Activated naive CD8-positive, alpha-beta T cell treated with anti-CD3 and anti-CD28 coated beads, Interleukin-2, amount 10 ng/mL, durations not matched to agents 7 days and 5 days (primary cell): Measurements from ENCODE around the gene CILP. TPM values are rescaled to one million over a fixed set of nuclear protein-coding genes. Genes with fewer than 3 reads are reported as not detected.
"Not testable (repeated sequence)": the region's sequence is repeated elsewhere in the genome, so short reads cannot be mapped to it uniquely, and the experiment has no call there.

Source experiments
- ATAC-seq: fragments of 150-1000 bp; cut with Tn5 transposase; one replicate; pipeline ENCODE4 v1.10.0; 2021; ENCODE audit warnings: low read depth, moderate library complexity
- POLR2A ChIA-PET: fragments of 350-600 bp; sonication (Branson Sonifier 250); formaldehyde crosslinking; loops from one replicate; lab custom pipeline; 2021; ENCODE audit warnings: antibody characterized with exemption; lab: Charles Lee
- DNase-seq: peaks from one replicate; pipeline ENCODE4 v3.0.0; 2021
- H3K27ac Mint-ChIP-seq: one replicate; pipeline ENCODE4 v1.8.0; 2022; ENCODE audit warnings: mild to moderate bottlenecking, mixed read lengths
- H3K27me3 Mint-ChIP-seq: one replicate; pipeline ENCODE4 v1.8.0; 2022; ENCODE audit warnings: mild to moderate bottlenecking, moderate library complexity, mixed read lengths
- H3K36me3 Mint-ChIP-seq: one replicate; pipeline ENCODE4 v1.8.0; 2021; ENCODE audit warnings: mild to moderate bottlenecking, mixed read lengths
- H3K4me1 Mint-ChIP-seq: one replicate; pipeline ENCODE4 v1.8.0; 2021; ENCODE audit warnings: mixed read lengths
- H3K4me3 Mint-ChIP-seq: one replicate; pipeline ENCODE4 v1.8.0; 2022; ENCODE audit warnings: mild to moderate bottlenecking, moderate library complexity, mixed read lengths
- H3K9me3 Mint-ChIP-seq: one replicate; pipeline ENCODE4 v1.8.0; 2021; ENCODE audit warnings: mixed read lengths
- total RNA-seq, 2 experiments: library from RNA; stranded (reverse); gene quantifications; one replicate each; pipeline ENCODE4 v1.2.3, GENCODE V29; 2021

Gene CILP
- total RNA-seq, 2 experiments from 2014 or later, result 0.17 TPM

- H3K4me1 Mint-ChIP-seq, result no peaks in the 10 kb centered on the region
- H3K9me3 Mint-ChIP-seq, result no peaks in the 10 kb centered on the region
- H3K36me3 Mint-ChIP-seq, result no peaks in the 10 kb centered on the region
- H3K27ac Mint-ChIP-seq, result no peak overlapping the region
- ATAC-seq (no peak), DNase-seq (no peak)
- POLR2A ChIA-PET, result interaction anchor here (0.9 kb wide), 1 partner anchor 103 kb away, joined by 4 read pairs; the partner anchor contains the start of gene RNU5B-1
- no peak overlapping the region for H3K4me3 Mint-ChIP-seq
- H3K27me3 Mint-ChIP-seq, result peaks cover 5% of the 10 kb centered on the region
Measured at GRCh38 chr15:65201918-65202317, 9.4 kb downstream of the CILP start.

GRCh38 chr15:65198571-65198970 lies 12.7 kb downstream of the CILP start:
- H3K4me3 Mint-ChIP-seq, result no peak overlapping the region
- peaks cover 5% of the 10 kb centered on the region for H3K27me3 Mint-ChIP-seq
- no peaks in the 10 kb centered on the region for H3K9me3 Mint-ChIP-seq
- H3K36me3 Mint-ChIP-seq, result no peaks in the 10 kb centered on the region
- DNase-seq (no peak), ATAC-seq (no peak)
- peaks cover 1% of the 10 kb centered on the region for H3K4me1 Mint-ChIP-seq
- POLR2A ChIA-PET, result no interaction called here
- no peak overlapping the region for H3K27ac Mint-ChIP-seq

- DNase-seq, result no peak
- Mint-ChIP-seq H3K4me1 (peaks cover 3% of the 10 kb centered on the region), H3K4me3 (no peak overlapping the region), H3K36me3 (no peaks in the 10 kb centered on the region), H3K9me3 (no peaks in the 10 kb centered on the region), H3K27ac (no peak overlapping the region), H3K27me3 (peaks cover 5% of the 10 kb centered on the region)
- POLR2A ChIA-PET, result no interaction called here
- ATAC-seq, result no peak
Measured at GRCh38 chr15:65197337-65197645, 14.0 kb downstream of the CILP start.

GRCh38 chr15:65196637-65197336 lies 14.5 kb downstream of the CILP start:
- POLR2A ChIA-PET, result no interaction called here
- no peak for ATAC-seq

GRCh38 chr15:65195548-65195923 lies 15.7 kb downstream of the CILP start:
- peaks cover 5% of the 10 kb centered on the region for H3K27me3 Mint-ChIP-seq
- no peaks in the 10 kb centered on the region for H3K36me3 Mint-ChIP-seq
- POLR2A ChIA-PET, result interaction anchor here (2.0 kb wide), 1 partner anchor 10 kb away, joined by 8 read pairs; the partner anchor contains the start of gene CLPX
- ATAC-seq (no peak), DNase-seq (no peak)
- H3K4me3 Mint-ChIP-seq, result no peak overlapping the region
- H3K4me1 Mint-ChIP-seq, result peaks cover 3% of the 10 kb centered on the region
- H3K27ac Mint-ChIP-seq, result no peak overlapping the region
- no peaks in the 10 kb centered on the region for H3K9me3 Mint-ChIP-seq

More at GRCh38 chr15:65196637-65197336, 14.5 kb downstream of the CILP start:
- no peaks in the 10 kb centered on the region for H3K9me3 Mint-ChIP-seq
- DNase-seq, result no peak
- H3K27ac Mint-ChIP-seq, result no peak overlapping the region
- no peaks in the 10 kb centered on the region for H3K36me3 Mint-ChIP-seq
- H3K4me1 Mint-ChIP-seq, result peaks cover 3% of the 10 kb centered on the region
- H3K27me3 Mint-ChIP-seq, result peaks cover 5% of the 10 kb centered on the region
- H3K4me3 Mint-ChIP-seq, result no peak overlapping the region

GRCh38 chr15:65194826-65195547 lies 16.3 kb downstream of the CILP start:
- H3K27me3 Mint-ChIP-seq, result peaks cover 2% of the 10 kb centered on the region
- no peaks in the 10 kb centered on the region for H3K9me3 Mint-ChIP-seq
- H3K4me1 Mint-ChIP-seq, result peaks cover 3% of the 10 kb centered on the region
- no peak overlapping the region for H3K4me3 Mint-ChIP-seq
- H3K36me3 Mint-ChIP-seq, result no peaks in the 10 kb centered on the region
- DNase-seq (no peak), ATAC-seq (no peak)
- POLR2A ChIA-PET, result interaction anchor here (1.0 to 2.0 kb wide), 2 partner anchors 9 to 110 kb away, joined by 3 to 8 read pairs; partner anchors contain the start of genes CLPX and RNU5B-1
- no peak overlapping the region for H3K27ac Mint-ChIP-seq

- Mint-ChIP-seq H3K36me3 (no peaks in the 10 kb centered on the region), H3K4me1 (peaks cover 4% of the 10 kb centered on the region)
Measured at GRCh38 chr15:65192016-65192415, 19.3 kb downstream of the CILP start.

GRCh38 chr15:65189102-65189740 lies 22.1 kb downstream of the CILP start:
- peaks cover 8% of the 10 kb centered on the region for H3K4me1 Mint-ChIP-seq
- DNase-seq (no peak), ATAC-seq (no peak)

More at GRCh38 chr15:65192016-65192415, 19.3 kb downstream of the CILP start:
- DNase-seq (no peak), ATAC-seq (no peak)
- Mint-ChIP-seq H3K9me3 (no peaks in the 10 kb centered on the region), H3K27ac (no peak overlapping the region), H3K27me3 (peaks cover 2% of the 10 kb centered on the region), H3K4me3 (no peak overlapping the region)
- POLR2A ChIA-PET, result interaction anchor here (0.5 kb wide), 1 partner anchor 66 kb away, joined by 7 read pairs; no protein-coding TSS in a partner anchor

GRCh38 chr15:65188472-65188871 lies 22.8 kb downstream of the CILP start:
- not testable (repeated sequence) for H3K9me3 Mint-ChIP-seq, H3K27ac Mint-ChIP-seq, ATAC-seq, DNase-seq, H3K36me3 Mint-ChIP-seq, H3K4me3 Mint-ChIP-seq, H3K4me1 Mint-ChIP-seq, H3K27me3 Mint-ChIP-seq
- POLR2A ChIA-PET, result interaction anchor here (0.7 to 0.9 kb wide), 2 partner anchors 97 to 1190 kb away, joined by 3 read pairs; no protein-coding TSS in a partner anchor

More at GRCh38 chr15:65189102-65189740, 22.1 kb downstream of the CILP start:
- Mint-ChIP-seq H3K4me3 (no peak overlapping the region), H3K9me3 (no peaks in the 10 kb centered on the region), H3K27ac (no peak overlapping the region), H3K36me3 (no peaks in the 10 kb centered on the region), H3K27me3 (peaks cover 2% of the 10 kb centered on the region)
- POLR2A ChIA-PET, result interaction anchor here (0.9 to 1.3 kb wide), 2 partner anchors 97 to 115 kb away, joined by 3 read pairs; partner anchors contain the start of gene RNU5B-1

- ATAC-seq (peak; percentile 97), DNase-seq (peak; percentile 88)
- no peaks in the 10 kb centered on the region for H3K27me3 Mint-ChIP-seq
- H3K4me3 Mint-ChIP-seq, result peak within 1 kb of the TSS; percentile 99
- peaks cover 21% of the 10 kb centered on the region for H3K4me1 Mint-ChIP-seq
- no peaks in the 10 kb centered on the region for H3K9me3 Mint-ChIP-seq
- peaks cover 5% of the 10 kb centered on the region for H3K36me3 Mint-ChIP-seq
- POLR2A ChIA-PET, result interaction anchor here (0.5 to 3.4 kb wide), 12 partner anchors 10 to 742 kb away, joined by 3 to 49 read pairs (median 6); partner anchors contain the start of genes PARP16, PDCD7 and RNU5B-1
- H3K27ac Mint-ChIP-seq, result peak within 1 kb of the TSS; percentile 92
Measured at GRCh38 chr15:65184868-65185717, 26.2 kb downstream of the CILP start, which contains the start of gene CLPX. CLPX (minus strand) TSS chr15:65185342; CDS start chr15:65185153, 189 bp downstream.

- H3K4me1 Mint-ChIP-seq, result peaks cover 21% of the 10 kb centered on the region
- peaks cover 5% of the 10 kb centered on the region for H3K36me3 Mint-ChIP-seq
- no peaks in the 10 kb centered on the region for H3K27me3 Mint-ChIP-seq
- POLR2A ChIA-PET, result interaction anchor here (0.6 to 3.4 kb wide), 5 partner anchors 102 to 332 kb away, joined by 3 to 49 read pairs (median 13); partner anchors contain the start of genes PARP16 and RNU5B-1
- peak overlapping the region; percentile 99 for H3K4me3 Mint-ChIP-seq
- peak; percentile 13 for ATAC-seq
- peak; percentile 68 for DNase-seq
- peak overlapping the region; percentile 92 for H3K27ac Mint-ChIP-seq
- no peaks in the 10 kb centered on the region for H3K9me3 Mint-ChIP-seq
Measured at GRCh38 chr15:65184305-65184867, 26.9 kb downstream of the CILP start.

- no peak for ATAC-seq
- peak overlapping the region; percentile 99 for H3K4me3 Mint-ChIP-seq
- H3K9me3 Mint-ChIP-seq, result no peaks in the 10 kb centered on the region
- no peaks in the 10 kb centered on the region for H3K27me3 Mint-ChIP-seq
- peaks cover 20% of the 10 kb centered on the region for H3K4me1 Mint-ChIP-seq
- peaks cover 6% of the 10 kb centered on the region for H3K36me3 Mint-ChIP-seq
- POLR2A ChIA-PET, result interaction anchor here (0.6 to 3.4 kb wide), 4 partner anchors 102 to 333 kb away, joined by 3 to 49 read pairs (median 24); partner anchors contain the start of genes PARP16 and RNU5B-1
- peak overlapping the region; percentile 92 for H3K27ac Mint-ChIP-seq
- DNase-seq, result no peak
Measured at GRCh38 chr15:65183865-65184159, 27.5 kb downstream of the CILP start.
